ENCODE data around the gene SMAD7.

SMAD7 gene

GRCh38 chr18:48929212-48929612, 21.6 kb downstream of the SMAD7 start:
- no peak for DNase-seq

DNA sequence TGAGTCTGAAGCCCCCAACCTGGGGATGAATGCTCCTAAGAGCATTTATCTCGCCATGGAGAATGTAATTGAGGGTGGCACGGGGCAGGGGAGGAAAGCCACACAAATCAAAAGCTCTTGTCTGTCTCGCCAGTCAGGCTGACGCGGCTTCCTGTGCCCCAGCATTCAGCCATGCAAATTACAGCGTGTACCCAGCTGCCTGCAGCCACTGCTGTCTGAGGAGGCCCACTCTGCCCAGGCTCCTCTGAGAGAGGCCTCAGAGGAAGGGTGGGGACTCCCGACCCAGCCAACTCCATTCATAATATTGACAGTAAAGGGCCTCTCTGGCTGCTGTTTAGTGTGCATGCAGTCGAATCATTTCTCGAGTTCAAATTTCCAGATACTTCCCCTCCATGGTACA, 22.0 kb downstream of the SMAD7 start:
- DNase-seq = peak; percentile 84

DNA sequence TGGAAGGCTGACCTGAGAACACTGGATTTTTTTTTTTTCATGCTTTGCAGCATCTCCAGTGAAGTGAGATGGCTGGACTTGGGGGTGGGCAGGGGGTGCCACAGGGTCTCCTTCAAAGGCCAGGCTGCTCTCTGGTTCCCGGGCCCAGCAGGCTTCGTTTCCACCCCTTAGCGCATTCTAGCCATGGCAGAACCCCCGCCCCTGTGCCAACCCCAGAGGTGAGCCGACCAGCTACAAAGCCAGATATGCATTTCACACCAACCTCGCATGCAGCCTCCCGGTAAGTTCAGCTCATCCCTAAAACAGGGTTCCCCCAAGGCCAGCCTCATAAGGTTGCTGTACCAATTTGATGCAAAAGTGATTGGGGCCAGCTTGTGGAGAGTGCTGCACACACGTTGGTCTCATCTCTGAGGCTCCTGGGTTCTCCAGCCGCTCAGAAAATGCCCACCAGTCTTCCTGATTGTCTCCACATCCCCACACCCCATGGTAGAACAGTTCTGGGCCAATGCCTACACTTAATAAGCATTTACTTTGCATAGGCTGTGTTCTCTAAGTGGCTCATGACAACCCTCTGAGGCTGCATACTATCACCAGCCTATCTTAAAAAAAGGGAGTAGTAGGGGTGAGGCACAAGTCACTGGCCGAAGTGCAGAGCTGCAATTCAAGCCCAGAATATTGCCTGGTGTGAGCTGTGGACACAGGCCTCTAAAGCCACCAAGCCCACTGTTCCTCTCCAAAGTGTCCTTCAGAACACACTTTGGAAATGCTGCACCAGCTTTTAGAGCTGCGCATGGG, 23.3 kb downstream of the SMAD7 start:
- no peak for DNase-seq

DNA sequence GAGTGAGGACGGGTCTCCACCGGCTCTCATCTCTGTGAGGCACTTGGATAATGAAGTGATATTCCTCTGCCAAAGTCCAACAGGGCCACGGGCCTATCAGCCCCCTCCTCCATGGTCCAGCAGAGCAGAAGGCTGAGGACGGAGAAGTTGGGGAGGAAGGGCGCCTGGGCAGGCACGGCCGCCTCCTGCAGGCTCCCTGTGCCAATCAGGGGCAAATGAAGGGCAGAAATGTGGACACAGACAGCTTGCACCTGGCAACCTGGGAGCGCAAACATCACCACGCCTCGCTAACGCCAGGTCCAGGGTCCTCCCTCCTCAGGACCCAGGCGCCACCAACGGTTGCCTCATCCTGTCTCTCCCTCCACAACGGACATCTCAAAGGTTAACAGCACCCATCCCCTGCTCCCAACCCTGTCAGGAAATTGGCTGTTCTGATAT, 24.3 kb downstream of the SMAD7 start:
- DNase-seq = no peak

DNA sequence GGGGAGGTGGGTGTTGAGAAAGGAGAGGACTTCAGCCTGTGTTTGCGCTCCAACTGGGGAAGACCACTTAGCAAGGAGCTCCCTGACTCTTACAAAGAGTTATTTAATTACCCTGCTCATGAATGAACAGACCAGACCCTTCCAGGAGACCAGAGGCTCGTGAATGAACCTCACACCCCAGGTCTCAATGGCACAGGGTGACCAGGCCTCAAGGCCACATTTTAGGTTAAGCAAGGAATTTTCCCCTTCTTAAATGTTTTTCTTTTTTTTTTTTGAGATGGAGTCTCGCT, 25.3 kb downstream of the SMAD7 start:
- DNase-seq = no peak

GRCh38 chr18:48924630-48925490, 25.9 kb downstream of the SMAD7 start:
- DNase-seq = peak; percentile 57

DNA sequence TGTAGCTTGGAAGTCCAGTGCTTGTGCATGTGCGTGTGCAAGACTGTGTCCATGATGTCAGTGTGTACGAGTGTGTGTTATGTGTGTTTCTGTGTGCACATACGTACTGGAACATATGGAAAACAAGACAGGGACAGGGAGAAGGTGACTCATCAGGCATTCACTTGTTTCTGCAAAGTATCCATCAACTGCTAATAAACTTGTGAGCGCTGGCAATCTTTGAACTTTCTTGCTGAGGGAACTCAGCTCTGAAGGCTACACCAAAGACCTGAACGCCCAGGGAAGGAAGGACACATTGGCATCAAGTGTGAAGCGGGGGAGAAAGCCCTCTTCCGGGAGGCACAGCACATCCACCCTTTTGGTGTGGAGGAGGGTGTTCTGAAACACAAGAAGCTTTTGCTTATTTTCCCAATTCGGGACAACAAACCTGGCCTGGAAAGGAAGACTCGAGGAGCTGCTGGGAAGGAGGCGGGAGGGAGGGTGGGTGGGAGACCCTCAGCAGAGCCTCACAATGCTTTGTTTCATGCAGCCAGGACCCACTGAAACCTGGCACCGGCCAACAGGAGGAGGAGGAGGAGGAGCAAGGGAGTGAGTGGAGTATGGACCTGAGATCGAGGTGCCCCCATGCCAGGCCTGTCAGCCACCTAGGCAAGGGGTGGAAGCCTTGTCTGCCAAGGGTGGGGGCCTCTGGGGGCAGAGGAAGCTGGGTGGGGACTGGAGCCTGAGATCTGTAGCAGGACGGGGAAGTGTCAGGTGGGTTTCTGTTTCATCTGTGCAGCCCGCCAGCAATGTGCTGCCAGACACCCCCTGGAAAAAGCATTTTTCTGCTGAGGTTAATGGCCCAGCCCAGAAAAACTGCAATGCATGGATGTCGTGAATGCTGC, 26.8 kb downstream of the SMAD7 start:
- DNase-seq = no peak

GRCh38 chr18:48922801-48923730, 27.7 kb downstream of the SMAD7 start:
- DNase-seq = peak; percentile 31

GRCh38 chr18:48922226-48922800, 28.5 kb downstream of the SMAD7 start:
- no peak for DNase-seq

GRCh38 chr18:48921305-48922225, 29.2 kb downstream of the SMAD7 start:
- no peak for DNase-seq

DNA sequence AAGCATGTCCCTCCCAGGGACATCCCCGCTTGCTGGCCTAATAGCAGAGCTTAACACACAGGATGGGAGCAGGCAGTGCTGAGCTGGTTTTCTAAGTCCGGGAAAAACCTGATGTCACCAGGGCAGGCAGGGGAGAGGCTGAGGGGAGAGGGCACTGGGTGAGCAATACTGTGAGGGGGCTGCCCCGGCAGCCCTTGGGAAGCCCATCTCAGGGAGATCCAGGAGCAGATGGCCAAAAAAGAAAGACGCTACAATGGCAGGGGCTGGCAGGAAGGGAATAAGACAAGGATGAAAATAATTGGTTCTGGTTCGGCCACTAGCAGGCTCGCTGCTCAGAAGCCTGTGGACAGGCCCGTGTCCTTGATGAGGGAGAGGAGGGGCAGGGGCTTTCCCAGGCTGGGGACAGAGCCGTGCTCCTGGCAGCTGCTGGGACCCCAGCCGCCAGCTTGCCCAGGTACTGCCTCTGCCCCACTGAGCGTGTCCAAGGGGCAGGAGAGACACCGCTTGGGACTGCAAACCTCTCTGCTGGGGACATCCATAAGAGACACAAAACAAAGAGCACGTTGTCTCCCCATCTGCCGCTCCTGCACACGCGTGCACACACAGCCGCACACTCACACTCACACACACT, 30.2 kb downstream of the SMAD7 start:
- no peak for DNase-seq

DNA sequence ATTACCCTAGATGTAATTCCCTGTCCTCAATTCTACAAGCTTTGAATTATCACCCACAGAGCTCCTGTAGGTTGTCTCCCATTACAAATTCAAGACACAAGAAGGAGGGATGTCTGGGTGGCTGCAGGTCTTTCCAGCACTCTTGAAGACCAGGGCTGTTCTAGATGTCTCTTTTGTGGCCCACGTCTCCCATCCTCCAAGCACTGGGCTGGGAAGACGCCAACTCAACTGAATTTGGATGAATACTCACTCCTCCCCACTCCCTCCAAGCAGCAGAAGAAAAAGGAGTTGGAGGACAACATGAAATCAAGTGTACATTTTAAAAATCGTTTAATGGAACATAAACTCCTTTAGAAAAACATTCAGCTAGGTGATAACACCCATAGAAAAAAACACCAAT, 31.2 kb downstream of the SMAD7 start:
- no peak for DNase-seq

- no peak for DNase-seq
Observed at GRCh38 chr18:48918660-48919456, 31.9 kb downstream of the SMAD7 start.

GRCh38 chr18:48917579-48918517, 32.9 kb downstream of the SMAD7 start:
- DNase-seq = no peak

DNA sequence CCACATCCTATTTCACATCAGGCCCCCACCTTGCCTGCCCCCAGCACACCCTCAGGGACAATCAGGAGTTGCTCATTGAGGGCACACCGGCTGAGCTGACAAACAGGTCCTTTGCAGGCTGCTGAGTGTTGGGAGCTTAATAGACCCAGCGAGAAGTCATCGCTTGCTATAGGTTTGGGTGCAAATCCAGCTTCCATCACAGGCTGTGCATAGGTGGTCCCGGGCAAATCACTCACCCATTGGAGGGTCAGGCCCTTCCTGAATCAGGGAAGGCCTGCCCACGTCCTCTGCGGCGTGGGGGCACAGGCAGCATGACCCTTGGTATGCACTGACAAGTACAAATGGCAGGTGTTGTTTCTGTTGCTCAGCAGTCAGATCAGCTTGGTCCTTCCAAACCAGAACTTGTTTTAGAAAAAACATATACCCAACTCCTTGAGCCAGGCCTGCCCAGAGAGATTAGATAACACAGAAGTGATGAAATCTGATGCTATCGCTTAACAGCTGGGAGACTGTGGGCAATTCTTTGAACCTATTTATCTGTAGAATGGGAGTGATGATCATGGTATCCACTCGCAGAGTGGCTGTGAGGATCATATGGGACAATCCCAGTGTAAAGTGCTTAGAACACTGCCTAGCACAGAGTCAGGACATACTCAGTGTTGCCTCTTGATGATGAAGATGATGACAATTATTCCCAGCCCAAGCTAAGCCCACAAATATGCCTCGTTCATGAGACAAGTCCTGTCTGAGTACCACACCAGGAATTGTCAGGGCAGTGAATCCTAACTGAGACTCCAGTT, 34.9 kb downstream of the SMAD7 start:
- no peak for DNase-seq

DNA sequence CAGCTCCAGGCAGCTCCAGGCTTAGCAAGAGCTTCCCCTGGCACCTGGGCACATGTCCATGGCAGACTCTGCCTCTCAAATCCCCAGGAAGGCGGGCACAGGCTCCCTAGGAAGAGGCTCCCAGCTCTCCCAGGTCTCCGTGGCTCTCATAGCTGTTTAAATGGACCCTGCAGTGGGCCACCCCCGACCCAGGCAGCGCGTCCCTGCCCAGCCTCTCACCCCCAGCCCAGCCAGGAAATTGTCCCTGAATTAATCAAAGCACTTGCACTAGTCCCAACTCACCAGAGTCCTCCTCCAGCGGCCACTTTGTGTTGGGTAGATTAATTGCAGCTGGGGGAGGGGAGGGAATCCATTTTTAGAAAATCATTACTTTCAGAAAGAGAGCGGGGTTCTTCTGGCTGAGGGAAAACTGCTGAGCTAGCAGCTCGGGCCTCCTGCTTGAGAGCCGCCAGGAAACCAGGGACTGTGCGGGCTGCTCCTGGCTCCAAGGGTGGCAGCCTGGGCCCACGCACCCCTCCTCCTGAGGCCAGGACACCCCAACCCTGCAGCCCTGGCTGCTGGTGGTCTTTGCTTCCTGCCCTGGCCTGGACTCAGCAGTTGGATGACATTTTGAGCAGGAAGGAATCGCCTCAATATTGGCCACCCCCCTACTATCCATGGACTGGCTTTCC, 36.0 kb downstream of the SMAD7 start:
- no peak for DNase-seq

DNA sequence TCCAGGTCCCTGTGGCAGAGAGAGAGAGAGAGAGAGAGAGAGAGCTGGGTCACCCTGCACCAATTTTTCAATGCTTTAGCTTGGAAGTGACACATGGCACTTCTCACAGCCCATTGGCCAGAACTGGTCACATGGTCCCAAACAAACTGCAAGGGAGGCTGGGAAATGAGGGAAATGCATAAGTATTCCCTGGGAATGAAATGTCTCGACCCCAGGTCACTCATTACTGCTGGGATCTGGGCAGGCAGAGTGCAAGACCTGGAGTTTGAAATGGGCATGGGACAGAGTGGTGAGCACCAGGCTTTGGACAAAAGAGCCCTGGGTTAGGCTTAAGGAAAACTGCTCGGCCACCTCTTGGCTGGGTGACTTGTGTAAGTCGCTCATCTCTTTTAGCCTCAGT, 37.0 kb downstream of the SMAD7 start:
- DNase-seq = no peak

Measured in activated CD4-positive, alpha-beta T cell treated with anti-CD3 and anti-CD28 coated beads, Interleukin-2, amount 50 U/mL, for 16 hours (primary cell).